Anterior cingulate cortex (tissue), 58 donors: ENCODE measurements around the gene PABPC1L2A.
"Not testable (repeated sequence)": the region's sequence is repeated elsewhere in the genome, so short reads cannot be mapped to it uniquely, and the experiment has no call there.

Experiments
- DNase-seq, 58 donors: peaks; one replicate each; lab custom pipeline; 2025; lab: John Stamatoyannopoulos, UW

PABPC1L2A gene

DNA sequence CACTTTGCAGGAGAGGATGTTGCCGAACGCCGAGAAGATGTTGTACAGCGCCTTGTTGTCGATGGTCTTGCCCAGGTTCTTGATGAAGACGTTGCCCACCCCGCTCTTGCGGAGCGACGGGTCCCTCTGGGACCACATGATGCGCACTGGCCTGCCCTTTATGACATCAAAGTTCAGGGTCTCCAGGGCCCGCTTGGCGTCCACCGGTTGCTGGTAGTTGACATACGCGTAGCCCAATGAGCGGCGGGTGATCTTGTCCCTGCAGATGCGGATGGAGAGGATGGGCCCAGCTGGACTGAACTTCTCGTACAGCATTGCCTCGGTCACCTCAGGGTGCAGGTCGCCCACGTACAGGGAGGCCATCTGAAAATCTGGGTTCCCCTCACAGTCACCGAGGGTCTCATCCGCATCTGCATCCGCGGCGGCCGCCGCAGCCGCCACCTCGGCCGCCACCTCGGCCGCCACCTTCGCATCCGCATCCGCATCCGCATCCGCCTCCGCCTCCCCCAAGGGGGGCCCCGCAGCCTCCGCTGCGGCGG is at the start of gene PABPC1L2A:
TSS of gene PABPC1L2A (minus strand) at position 489 of the 539 bp plus-strand sequence. CDS start at position 363, 126 bp downstream.
- not testable (repeated sequence) for DNase-seq

DNA sequence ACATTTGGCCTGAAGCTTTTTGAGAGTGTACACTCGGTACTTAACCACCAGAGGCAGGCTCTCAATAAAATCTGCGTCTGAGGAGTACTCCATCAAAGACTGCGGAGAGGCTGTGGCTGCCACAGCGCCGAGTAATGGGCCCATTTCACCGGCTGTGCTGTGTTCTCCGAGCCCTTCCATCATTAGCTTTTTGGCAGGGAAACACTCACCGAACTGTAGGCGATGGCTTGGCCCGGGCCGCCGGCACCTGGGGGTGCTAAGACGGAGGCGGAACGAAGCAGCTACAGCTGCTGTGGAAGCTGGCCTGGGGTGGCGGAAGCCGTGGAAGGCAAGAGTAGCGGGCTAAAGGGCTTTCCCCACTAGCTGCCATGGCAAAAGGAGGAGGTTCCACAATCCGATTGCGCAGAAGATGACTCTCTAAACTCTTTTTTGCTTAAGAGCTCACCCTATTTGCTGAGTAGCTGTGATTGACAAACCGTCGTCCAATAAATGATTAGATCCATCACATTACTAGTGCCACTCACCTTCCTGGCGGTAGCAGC is 48.5 kb upstream of the PABPC1L2A start:
- DNase-seq: peak in 25 of 58 donors; percentile 0 to 22 (median 1)

DNA sequence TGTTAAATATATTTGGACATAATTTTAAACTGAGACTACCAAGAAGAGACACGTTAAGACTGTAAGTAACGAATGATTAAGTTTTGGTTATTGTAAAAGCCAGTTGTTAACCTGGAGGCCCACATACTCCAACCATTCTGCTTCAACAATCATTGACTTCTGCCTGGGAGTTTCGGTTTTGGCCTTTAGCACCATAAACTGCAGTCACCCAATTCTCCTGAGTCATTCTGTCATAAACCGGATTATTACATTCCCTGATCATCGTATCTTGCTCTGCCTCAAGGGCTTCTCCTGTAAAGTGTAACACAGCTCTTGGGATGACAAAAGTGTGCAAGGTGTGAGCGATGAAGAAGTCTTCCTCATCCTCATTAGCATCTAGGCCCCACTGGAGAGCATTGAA is 46.9 kb upstream of the PABPC1L2A start:
- no peak for DNase-seq

DNA sequence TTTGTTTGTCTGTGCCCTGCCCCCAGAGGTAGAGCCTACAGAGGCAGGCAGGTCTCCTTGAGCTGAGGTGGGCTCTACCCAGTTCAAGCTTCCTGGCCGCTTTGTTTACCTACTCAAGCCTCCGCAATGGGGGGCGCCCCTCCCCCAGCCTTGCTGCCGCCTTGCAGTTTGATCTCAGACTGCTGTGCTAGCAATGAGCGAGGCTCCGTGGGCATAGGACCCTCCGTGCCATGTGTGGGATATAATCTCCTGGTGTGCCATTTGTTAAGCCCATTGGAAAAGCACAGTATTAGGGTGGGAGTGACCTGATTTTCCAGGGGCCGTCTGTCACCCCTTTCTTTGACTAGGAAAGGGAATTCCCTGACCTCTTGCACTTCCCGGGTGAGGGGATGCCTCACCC is 20.2 kb upstream of the PABPC1L2A start:
- not testable (repeated sequence) for DNase-seq

DNA sequence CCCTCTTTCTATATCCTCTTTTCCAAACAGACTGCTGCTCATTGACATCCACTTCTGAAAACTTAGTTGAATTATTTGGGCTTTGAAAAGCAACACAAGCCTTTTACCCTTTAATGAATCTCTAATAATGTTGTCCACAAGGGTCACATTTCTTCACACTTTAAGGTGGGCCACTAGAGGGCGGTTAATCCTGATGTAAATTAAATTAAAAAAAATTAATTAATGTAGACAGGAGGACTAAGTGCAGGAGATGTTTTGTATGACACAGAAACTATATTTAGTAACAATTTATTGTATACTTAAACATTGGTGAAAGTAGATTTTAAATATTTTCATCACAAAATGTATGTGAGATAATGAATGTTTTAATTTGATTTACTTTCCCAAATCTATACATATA is 7.5 kb upstream of the PABPC1L2A start:
- DNase-seq: peak in 3 of 58 donors; percentile 0

DNA sequence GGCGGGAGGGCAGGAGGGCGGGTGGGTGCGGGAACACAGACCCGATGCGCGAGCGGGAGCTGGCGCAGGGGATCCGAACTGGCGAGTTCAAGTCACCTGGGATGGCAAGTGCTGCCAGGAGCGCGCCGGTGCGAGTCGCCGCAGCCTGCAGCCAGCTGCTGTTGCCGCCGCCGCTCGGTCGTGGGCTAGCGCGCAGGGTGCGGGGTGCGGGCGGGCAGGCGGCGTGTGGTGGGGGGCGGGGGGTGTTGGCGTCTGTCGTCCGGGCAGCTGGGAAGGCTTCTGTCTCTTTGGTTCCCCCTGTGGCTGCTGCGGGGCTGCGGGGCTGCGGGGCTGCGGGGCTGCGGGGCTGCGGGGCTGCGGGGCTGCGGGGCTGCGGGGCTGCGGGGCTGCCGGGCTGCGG is 572 bp upstream of the PABPC1L2A start:
- not testable (repeated sequence) for DNase-seq

DNA sequence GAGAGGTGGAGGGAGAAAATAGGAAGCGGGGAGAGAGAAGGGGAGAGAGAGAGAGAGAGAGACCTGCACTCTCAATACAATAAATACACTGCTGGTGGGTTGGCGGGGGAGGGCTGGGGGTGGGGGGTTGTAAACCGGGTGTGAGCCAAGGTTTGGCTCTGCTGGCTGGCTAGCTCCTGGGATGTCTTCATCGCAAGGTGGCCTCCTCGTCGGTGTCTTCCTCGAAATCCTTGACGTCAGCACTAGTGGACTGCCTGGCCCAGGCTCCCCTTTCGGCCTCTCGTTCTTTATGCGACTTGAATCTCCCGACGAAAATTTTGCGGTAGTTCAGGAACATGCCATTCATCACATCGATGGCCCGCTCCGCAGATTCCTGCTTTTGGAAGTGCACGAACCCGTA is 715 bp downstream of the PABPC1L2A start:
- not testable (repeated sequence) for DNase-seq

DNA sequence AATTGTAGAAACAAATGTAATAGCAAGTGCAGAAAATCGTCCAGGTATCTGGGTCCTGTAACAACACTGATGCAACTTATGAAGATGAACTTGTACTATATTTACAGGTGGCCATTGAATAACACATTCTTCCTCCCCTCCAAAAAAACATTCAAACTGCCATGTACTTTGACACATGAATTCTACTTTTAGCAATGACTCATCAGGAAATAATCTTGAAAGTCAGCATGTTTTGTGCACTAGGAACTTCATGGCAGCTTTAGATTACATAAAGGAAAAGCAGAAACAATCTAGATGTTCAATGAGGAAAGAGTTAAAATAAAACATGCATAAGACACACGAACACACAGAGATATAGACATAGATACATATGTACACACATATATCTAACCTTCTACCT is 2.5 kb downstream of the PABPC1L2A start:
- no peak for DNase-seq

DNA sequence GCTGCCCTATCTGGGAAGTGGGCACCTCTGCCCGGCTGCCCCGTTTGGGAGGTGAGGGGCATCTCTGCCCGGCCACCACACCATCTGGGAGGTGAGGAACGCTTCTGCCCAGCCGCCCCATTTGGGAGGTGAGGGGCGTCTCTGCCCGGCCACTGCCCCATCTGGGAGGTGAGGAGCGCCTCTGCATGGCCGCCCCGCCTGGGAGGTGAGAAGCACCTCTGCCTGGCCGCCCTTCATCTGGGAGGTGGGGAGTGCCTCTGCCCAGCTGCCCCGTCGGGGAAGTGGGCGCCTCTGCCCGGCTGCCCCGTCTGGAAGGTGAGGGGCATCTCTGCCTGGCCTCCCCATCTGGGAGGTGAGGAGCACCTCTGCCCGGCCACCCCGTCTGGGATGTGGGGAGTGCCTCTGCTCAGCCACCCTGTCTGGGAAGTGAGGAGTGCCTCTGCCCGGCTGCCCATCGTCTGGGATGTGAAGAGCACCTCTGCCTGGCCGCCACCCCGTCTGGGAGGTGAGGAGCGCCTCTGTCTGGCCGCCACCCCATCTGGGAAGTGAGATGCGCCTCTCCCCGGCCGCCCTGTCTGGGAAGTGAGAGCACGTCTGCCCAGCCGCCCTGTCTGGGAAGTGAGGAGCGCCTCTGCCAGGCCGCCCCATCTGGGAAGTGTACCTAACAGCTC is 9.8 kb downstream of the PABPC1L2A start:
- DNase-seq: no peak

DNA sequence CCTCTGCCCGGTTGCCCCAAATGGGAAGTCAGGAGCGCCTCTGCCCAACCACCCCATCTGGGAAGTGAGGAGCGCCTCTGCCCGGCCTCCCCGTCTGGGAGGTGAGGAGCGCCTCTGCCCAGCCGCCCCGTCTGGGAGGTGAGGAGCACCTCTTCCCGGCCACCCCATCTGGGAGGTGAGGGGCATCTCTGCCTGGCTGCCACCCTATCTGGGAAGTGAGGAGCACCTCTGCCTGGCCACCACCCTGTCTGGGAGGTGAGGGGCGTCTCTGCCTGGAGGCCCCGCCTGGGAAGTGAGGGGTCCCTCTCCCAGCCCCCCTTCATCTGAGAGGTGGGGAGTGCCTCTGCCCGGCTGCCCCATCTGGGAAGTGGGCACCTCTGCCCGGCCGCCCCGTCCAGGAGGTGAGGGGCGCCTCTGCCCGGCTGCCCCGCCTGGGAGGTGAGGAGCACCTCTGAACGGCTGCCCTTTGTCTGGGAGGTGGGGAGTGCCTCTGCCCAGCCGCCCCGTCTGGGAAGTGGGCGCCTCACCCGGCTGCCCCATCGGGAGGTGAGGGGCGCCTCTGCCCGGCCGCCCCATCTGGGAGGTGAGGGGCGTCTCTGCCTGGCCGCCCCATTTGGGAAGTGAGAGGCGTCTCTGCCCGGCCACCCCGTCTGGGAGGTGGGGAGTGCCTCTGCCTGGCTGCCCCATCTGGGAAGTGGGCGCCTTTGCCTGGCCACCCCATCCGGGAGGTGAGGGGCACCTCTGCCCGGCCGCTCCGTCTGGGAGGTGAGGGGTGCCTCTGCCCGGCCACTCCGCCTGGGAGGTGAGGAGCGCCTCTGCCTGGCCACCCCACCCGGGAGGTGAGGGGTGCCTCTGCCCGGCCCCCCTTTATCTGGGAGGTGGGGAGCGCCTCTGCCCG is 10.6 kb downstream of the PABPC1L2A start:
- no peak for DNase-seq

DNA sequence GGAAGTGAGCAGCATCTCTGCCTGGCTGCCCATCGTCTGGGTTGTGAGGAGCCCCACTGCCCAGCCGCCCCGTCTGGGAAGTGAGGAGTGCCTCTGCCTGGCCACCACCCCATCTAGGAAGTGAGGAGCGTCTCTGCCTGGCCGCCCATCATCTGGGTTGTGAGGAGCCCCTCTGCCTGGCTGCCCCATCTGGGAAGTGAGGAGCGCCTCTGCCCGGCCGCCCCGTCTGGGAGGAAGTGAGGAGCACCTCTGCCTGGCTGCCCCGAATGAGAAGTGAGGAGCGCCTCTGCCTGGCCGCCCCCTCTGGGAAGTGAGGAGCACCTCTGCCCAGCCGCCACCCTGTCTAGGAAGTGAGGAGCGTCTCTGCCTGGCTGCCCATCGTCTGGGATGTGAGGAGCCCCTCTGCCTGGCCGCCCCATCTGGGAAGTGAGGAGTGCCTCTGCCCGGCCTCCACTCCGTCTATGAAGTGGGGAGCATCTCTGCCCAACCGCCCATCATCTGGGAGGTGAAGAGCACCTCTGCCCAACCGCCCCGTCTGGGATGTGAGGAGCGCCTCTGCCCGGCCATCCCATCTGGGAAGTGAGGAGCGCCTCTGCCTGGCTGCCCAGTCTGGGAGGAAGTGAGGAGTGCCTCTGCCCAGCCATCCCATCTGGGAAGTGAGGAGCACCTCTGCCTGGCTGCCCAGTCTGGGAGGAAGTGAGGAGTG is 11.4 kb downstream of the PABPC1L2A start:
- not testable (repeated sequence) for DNase-seq

DNA sequence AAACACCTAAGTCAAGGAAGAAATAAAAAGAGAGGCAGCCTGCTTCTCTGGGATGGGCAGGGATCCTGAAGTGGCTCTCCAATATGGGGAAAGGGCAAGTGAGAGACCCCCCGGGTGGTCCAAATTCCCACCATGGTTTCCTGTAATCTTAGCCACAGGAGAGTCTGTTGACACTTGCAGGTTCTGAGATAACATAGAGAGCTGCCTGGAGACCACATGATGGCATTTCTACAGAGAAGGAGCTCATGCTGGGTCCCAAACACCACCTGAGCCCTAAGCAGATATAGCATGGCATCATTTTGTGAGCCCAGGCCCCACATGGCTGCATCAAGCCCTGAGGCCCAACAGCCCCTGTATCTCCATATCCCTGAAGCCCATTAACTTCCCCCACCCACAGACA is 50.4 kb downstream of the PABPC1L2A start:
- no peak for DNase-seq
